ENCODE results near the gene CDC42EP2. TPM values are rescaled to one million over a fixed set of nuclear protein-coding genes. Genes with fewer than 3 reads are reported as not detected.
"Not testable (repeated sequence)": the region's sequence is repeated elsewhere in the genome, so short reads cannot be mapped to it uniquely, and the experiment has no call there.

CDC42EP2 gene
- total and polyA plus RNA-seq, 7 experiments from 2014 or later: 0.58 to 1.8 (median 0.89) TPM; not detected in 2

- H3K9me3 Mint-ChIP-seq; H3K9me3 ChIP-seq (ENCODE audit: control insufficient read depth in 2 of 3, low read length in 3 of 3); H3K36me3 ChIP-seq (ENCODE audit: control insufficient read depth in 2 of 3, insufficient read depth in 3 of 3, low read length in 3 of 3); ATAC-seq; H3K4me3 ChIP-seq (ENCODE audit: low read length); intact Hi-C loops (cut with micrococcal nuclease); H3K36me3 Mint-ChIP-seq; H3K27ac ChIP-seq (ENCODE audit: low read depth, low read length); H3K27me3 Mint-ChIP-seq; H3K27me3 ChIP-seq (ENCODE audit: control insufficient read depth in 2 of 2, insufficient read depth in 2 of 2, low read length in 2 of 2); DNase-seq: not testable (repeated sequence)
- CTCF ChIA-PET: interaction anchor here (0.6 to 3.3 kb wide), 6 partner anchors 13 to 319 kb away, joined by 3 to 29 read pairs (median 4); partner anchors contain the start of genes ARL2 and CDC42EP2
- POLR2A ChIA-PET: interaction anchor here (1.0 to 4.2 kb wide), 13 partner anchors 8 to 173 kb away, joined by 3 to 32 read pairs (median 4); partner anchors contain the start of genes CDC42EP2, FRMD8, MALAT1 and POLA2
- Mint-ChIP-seq H3K4me3 (peak overlapping the region in 1 of 10 donors; percentile 92), H3K27ac (peak overlapping the region in 1 of 9 donors; percentile 43), H3K4me1 (peaks cover 15 to 34% (median 27%) of the 10 kb centered on the region in 7 donors)
- H3K4me1 ChIP-seq (ENCODE audit: control insufficient read depth in 2 of 2, insufficient read depth in 2 of 2, low read length in 2 of 2): peaks cover 11 to 21% of the 10 kb centered on the region in 2 donors
Observed at GRCh38 chr11:65332591-65332990, 17.9 kb downstream of the CDC42EP2 start.

DNA sequence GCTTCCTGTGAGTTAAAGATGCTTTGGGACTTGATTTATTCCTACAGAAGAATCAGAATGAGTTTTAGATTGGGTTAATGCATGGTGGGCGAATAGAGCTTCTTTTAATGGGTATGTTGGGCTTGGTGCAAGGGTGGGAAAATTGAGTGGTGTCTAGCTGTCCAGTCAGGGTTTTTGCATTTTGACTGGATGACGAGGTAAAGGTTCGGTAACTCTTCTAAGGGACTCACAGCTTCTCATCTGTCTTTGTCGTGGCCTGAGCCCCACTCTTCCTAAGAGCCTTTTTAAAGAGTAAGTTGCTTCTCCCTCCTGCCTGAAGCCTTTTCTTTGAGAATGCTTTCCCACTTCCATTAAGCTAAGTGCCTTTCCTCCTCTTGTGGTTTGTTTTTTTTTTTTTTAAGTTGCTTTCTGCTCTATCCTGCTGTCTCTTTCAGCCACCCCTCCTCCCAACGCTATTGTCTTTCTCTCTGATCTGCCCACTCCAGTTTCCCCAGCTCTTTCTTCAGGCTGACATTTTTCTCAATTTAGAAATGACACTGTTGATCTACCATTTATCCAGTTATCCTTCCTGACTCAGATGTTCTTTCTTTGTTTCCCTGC is 20.1 kb downstream of the CDC42EP2 start:
- intact Hi-C loops (cut with micrococcal nuclease): no loop called here

DNA sequence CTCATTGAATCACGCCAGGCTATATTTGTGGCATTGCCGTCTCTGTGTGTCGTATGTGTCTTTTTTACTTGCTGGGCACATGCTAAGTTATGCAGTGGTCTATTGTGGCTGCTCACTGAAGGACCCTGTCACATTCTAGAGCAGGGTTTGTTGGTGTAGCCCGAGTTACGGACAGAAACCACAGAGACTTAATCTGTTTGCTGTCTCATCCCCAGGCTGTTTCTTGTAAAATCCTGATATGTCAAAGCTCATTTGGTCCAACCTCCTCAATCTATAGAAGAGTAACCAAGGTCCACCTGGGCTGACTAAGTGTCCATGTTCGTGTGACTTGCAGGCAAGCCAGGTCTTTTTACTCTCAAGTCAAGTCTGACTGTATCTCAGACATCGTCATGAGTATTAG is 24.0 kb downstream of the CDC42EP2 start:
- Mint-ChIP-seq H3K9me3 (peaks cover 0 to under 1% (median 0%) of the 10 kb centered on the region in 11 donors), H3K4me3 (peak overlapping the region in 4 of 10 donors; percentile 6 to 61 (median 40)), H3K27me3 (no peaks in the 10 kb centered on the region), H3K36me3 (peaks cover 2 to 21% (median 19%) of the 10 kb centered on the region in 5 donors), H3K4me1 (peaks cover 33 to 53% (median 41%) of the 10 kb centered on the region in 7 donors), H3K27ac (peak overlapping the region in 8 of 9 donors; percentile 0 to 74 (median 38))
- no peaks in the 10 kb centered on the region for H3K27me3 ChIP-seq (ENCODE audit: control insufficient read depth in 2 of 2, insufficient read depth in 2 of 2, low read length in 2 of 2)
- ChIA-PET CTCF (interaction anchor here (0.9 to 1.7 kb wide), 3 partner anchors 9 to 26 kb away, joined by 4 to 7 read pairs (median 4); no protein-coding TSS in a partner anchor), POLR2A (interaction anchor here (0.8 to 1.3 kb wide), 2 partner anchors 12 to 13 kb away, joined by 3 to 4 read pairs; no protein-coding TSS in a partner anchor)
- ATAC-seq (no peak), DNase-seq (no peak)
- no peak overlapping the region for H3K4me3 ChIP-seq (ENCODE audit: low read length)
- H3K36me3 ChIP-seq (ENCODE audit: control insufficient read depth in 2 of 3, insufficient read depth in 3 of 3, low read length in 3 of 3): peaks cover 19 to 49% (median 26%) of the 10 kb centered on the region in 3 experiments
- H3K9me3 ChIP-seq (ENCODE audit: control insufficient read depth in 2 of 3, low read length in 3 of 3): no peaks in the 10 kb centered on the region
- H3K4me1 ChIP-seq (ENCODE audit: control insufficient read depth in 2 of 2, insufficient read depth in 2 of 2, low read length in 2 of 2): peaks cover 11 to 29% of the 10 kb centered on the region in 2 donors
- H3K27ac ChIP-seq (ENCODE audit: low read depth, low read length): no peak overlapping the region
- intact Hi-C loops (cut with micrococcal nuclease): no loop called here

More for the DNA sequence above, 20.1 kb downstream of the CDC42EP2 start:
- H3K4me1 ChIP-seq (ENCODE audit: control insufficient read depth in 2 of 2, insufficient read depth in 2 of 2, low read length in 2 of 2): peaks cover 11 to 30% of the 10 kb centered on the region in 2 donors
- Mint-ChIP-seq H3K27ac (peak overlapping the region; percentile 78 to 98 (median 88)), H3K4me1 (peaks cover 31 to 49% (median 41%) of the 10 kb centered on the region in 7 donors), H3K9me3 (peaks cover 0 to 2% (median 0%) of the 10 kb centered on the region in 11 donors), H3K4me3 (peak overlapping the region; percentile 89 to 99 (median 94)), H3K36me3 (peaks cover 4 to 14% (median 6%) of the 10 kb centered on the region in 5 donors), H3K27me3 (no peaks in the 10 kb centered on the region)
- H3K27me3 ChIP-seq (ENCODE audit: control insufficient read depth in 2 of 2, insufficient read depth in 2 of 2, low read length in 2 of 2): no peaks in the 10 kb centered on the region
- ATAC-seq (no peak), DNase-seq (no peak)
- CTCF ChIA-PET: interaction anchor here (0.7 to 1.5 kb wide), 3 partner anchors 15 to 108 kb away, joined by 3 to 5 read pairs (median 4); partner anchors contain the start of gene CDC42EP2
- peak overlapping the region; percentile 99 for H3K4me3 ChIP-seq (ENCODE audit: low read length)
- no peaks in the 10 kb centered on the region for H3K9me3 ChIP-seq (ENCODE audit: control insufficient read depth in 2 of 3, low read length in 3 of 3)
- H3K27ac ChIP-seq (ENCODE audit: low read depth, low read length): peak overlapping the region; percentile 79
- POLR2A ChIA-PET: interaction anchor here (0.6 to 4.2 kb wide), 10 partner anchors 18 to 974 kb away, joined by 3 to 32 read pairs (median 4); partner anchors contain the start of genes CAPN1, CDC42EP2 and MALAT1
- peaks cover 0 to 12% (median 0%) of the 10 kb centered on the region in 3 experiments for H3K36me3 ChIP-seq (ENCODE audit: control insufficient read depth in 2 of 3, insufficient read depth in 3 of 3, low read length in 3 of 3)

DNA sequence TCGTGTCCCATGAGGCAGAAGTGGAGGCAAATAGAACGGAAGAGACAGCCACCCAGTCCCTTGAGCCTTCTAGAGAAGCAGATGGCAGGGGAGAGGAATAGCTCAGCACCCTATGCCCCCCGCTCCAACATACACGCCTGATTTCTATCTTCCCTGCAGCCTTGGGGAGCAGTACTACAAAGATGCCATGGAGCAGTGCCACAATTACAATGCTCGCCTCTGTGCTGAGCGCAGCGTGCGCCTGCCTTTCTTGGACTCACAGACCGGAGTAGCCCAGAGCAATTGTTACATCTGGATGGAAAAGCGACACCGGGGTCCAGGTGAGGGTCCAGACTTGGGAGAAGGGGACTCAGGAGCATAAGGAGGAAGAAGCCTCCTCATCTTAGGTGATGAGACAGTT is 25.6 kb downstream of the CDC42EP2 start:
- no peak overlapping the region for H3K4me3 Mint-ChIP-seq
- no peaks in the 10 kb centered on the region for H3K27me3 Mint-ChIP-seq
- ChIA-PET POLR2A (no interaction called here), CTCF (no interaction called here)
- peaks cover 6 to 31% (median 19%) of the 10 kb centered on the region in 5 donors for H3K36me3 Mint-ChIP-seq
- H3K9me3 ChIP-seq (ENCODE audit: control insufficient read depth in 2 of 3, low read length in 3 of 3): no peaks in the 10 kb centered on the region
- H3K9me3 Mint-ChIP-seq: no peaks in the 10 kb centered on the region
- no peak for ATAC-seq
- no peak for DNase-seq
- peak overlapping the region in 6 of 9 donors; percentile 12 to 82 (median 50) for H3K27ac Mint-ChIP-seq
- intact Hi-C loops (cut with micrococcal nuclease): no loop called here
- H3K4me1 Mint-ChIP-seq: peaks cover 24 to 43% (median 30%) of the 10 kb centered on the region in 7 donors
- H3K27me3 ChIP-seq (ENCODE audit: control insufficient read depth in 2 of 2, insufficient read depth in 2 of 2, low read length in 2 of 2): no peaks in the 10 kb centered on the region
- H3K36me3 ChIP-seq (ENCODE audit: control insufficient read depth in 2 of 3, insufficient read depth in 3 of 3, low read length in 3 of 3): peaks cover 33 to 60% (median 37%) of the 10 kb centered on the region in 3 experiments
- H3K27ac ChIP-seq (ENCODE audit: low read depth, low read length): no peak overlapping the region
- no peak overlapping the region for H3K4me3 ChIP-seq (ENCODE audit: low read length)
- peaks cover 1 to 19% of the 10 kb centered on the region in 2 donors for H3K4me1 ChIP-seq (ENCODE audit: control insufficient read depth in 2 of 2, insufficient read depth in 2 of 2, low read length in 2 of 2)

DNA sequence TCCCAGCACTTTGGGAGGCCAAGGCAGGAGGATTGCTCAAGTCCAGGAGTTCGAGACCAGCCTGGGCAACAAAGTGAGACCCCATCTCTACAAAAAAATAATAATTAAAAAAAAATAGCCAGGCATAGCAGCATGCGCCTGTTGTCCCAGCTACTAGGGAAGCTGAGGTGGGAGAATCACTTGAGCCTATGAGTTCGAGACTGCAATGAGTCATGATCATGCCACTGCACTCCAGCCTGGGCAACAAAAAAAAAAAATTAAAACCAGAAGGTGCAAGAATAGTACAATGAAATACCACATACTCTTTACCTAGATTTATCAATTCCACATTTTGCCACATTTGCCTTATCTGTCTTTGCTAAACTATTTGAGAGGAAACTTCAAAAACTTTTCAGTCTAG is 27.2 kb downstream of the CDC42EP2 start:
- Mint-ChIP-seq H3K27me3 (no peaks in the 10 kb centered on the region), H3K4me3 (no peak overlapping the region), H3K36me3 (peaks cover 14 to 43% (median 29%) of the 10 kb centered on the region in 5 donors), H3K4me1 (peaks cover 18 to 33% (median 25%) of the 10 kb centered on the region in 7 donors), H3K9me3 (no peaks in the 10 kb centered on the region), H3K27ac (no peak overlapping the region)
- CTCF ChIA-PET: interaction anchor here (0.6 kb wide), 1 partner anchor 8 kb away, joined by 3 read pairs; the partner anchor contains the start of gene DPF2
- Histone ChIP-seq H3K4me3 (ENCODE audit: low read length) (no peak overlapping the region), H3K27me3 (ENCODE audit: control insufficient read depth in 2 of 2, insufficient read depth in 2 of 2, low read length in 2 of 2) (no peaks in the 10 kb centered on the region), H3K4me1 (ENCODE audit: control insufficient read depth in 2 of 2, insufficient read depth in 2 of 2, low read length in 2 of 2) (peaks cover 0 to 14% of the 10 kb centered on the region in 2 donors), H3K27ac (ENCODE audit: low read depth, low read length) (no peak overlapping the region), H3K9me3 (ENCODE audit: control insufficient read depth in 2 of 3, low read length in 3 of 3) (no peaks in the 10 kb centered on the region), H3K36me3 (ENCODE audit: control insufficient read depth in 2 of 3, insufficient read depth in 3 of 3, low read length in 3 of 3) (peaks cover 41 to 76% (median 46%) of the 10 kb centered on the region in 3 experiments)
- ATAC-seq (no peak), DNase-seq (no peak)
- intact Hi-C loops (cut with micrococcal nuclease): no loop called here
- POLR2A ChIA-PET: interaction anchor here (0.6 to 1.0 kb wide), 2 partner anchors 12 to 166 kb away, joined by 4 read pairs; no protein-coding TSS in a partner anchor

DNA sequence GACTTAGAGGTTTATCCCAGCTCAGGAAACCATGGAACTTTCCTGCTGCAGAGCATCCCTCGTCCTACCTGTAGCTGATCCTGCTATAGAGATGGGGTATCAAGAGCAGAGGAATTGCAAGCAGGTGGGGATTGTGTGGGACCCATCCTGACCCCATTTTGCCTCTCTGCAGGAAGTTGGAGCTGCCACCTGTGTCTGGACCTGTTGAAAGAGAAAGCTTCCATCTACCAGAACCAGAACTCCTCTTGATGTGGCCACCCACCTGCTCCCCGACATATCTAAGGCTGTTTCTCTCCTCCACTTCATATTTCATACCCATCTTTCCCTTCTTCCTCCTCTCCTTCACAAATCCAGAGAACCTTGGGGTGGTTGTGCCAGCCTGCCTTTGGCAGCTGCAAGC is 36.8 kb downstream of the CDC42EP2 start:
- no peak overlapping the region for H3K4me3 Mint-ChIP-seq
- intact Hi-C loops (cut with micrococcal nuclease): no loop called here
- ChIA-PET CTCF (interaction anchor here (0.6 to 1.5 kb wide), 4 partner anchors 22 to 293 kb away, joined by 3 to 6 read pairs (median 4); partner anchors contain the start of gene NAALADL1), POLR2A (interaction anchor here (0.7 to 2.6 kb wide), 5 partner anchors 8 to 1549 kb away, joined by 3 to 13 read pairs (median 4); partner anchors contain the start of gene DPF2)
- H3K4me1 ChIP-seq (ENCODE audit: control insufficient read depth in 2 of 2, insufficient read depth in 2 of 2, low read length in 2 of 2): peaks cover 5 to 9% of the 10 kb centered on the region in 2 donors
- H3K9me3 Mint-ChIP-seq: peaks cover 0 to 2% (median 0%) of the 10 kb centered on the region in 11 donors
- H3K36me3 Mint-ChIP-seq: peaks cover 10 to 23% (median 14%) of the 10 kb centered on the region in 5 donors
- peak overlapping the region; percentile 21 for H3K27ac ChIP-seq (ENCODE audit: low read depth, low read length)
- H3K27me3 Mint-ChIP-seq: peaks cover 0 to 7% (median 0%) of the 10 kb centered on the region in 5 donors
- H3K27me3 ChIP-seq (ENCODE audit: control insufficient read depth in 2 of 2, insufficient read depth in 2 of 2, low read length in 2 of 2): no peaks in the 10 kb centered on the region
- ATAC-seq (no peak), DNase-seq (no peak)
- peaks cover 9 to 59% (median 13%) of the 10 kb centered on the region in 3 experiments for H3K36me3 ChIP-seq (ENCODE audit: control insufficient read depth in 2 of 3, insufficient read depth in 3 of 3, low read length in 3 of 3)
- H3K4me1 Mint-ChIP-seq: peaks cover 9 to 25% (median 19%) of the 10 kb centered on the region in 7 donors
- H3K4me3 ChIP-seq (ENCODE audit: low read length): no peak overlapping the region
- peak overlapping the region in 3 of 9 donors; percentile 4 to 92 (median 56) for H3K27ac Mint-ChIP-seq
- no peaks in the 10 kb centered on the region for H3K9me3 ChIP-seq (ENCODE audit: control insufficient read depth in 2 of 3, low read length in 3 of 3)

Measured in naive thymus-derived CD4-positive, alpha-beta T cell (primary cell).